ENCODE measurements around the gene DDX19B.

Gene DDX19B

GRCh38 chr16:70364399-70364798, 65.4 kb downstream of the DDX19B start:
- no peak for DNase-seq

- peak; percentile 33 to 68 for DNase-seq
Measured at GRCh38 chr16:70370145-70370544, 71.2 kb downstream of the DDX19B start.

GRCh38 chr16:70370924-70371323, 71.9 kb downstream of the DDX19B start:
- DNase-seq: no peak

- no peak for DNase-seq
Measured at GRCh38 chr16:70372921-70373728, 74.1 kb downstream of the DDX19B start.

GRCh38 chr16:70374213-70374612, 75.2 kb downstream of the DDX19B start:
- no peak for DNase-seq

GRCh38 chr16:70375636-70376611, 76.9 kb downstream of the DDX19B start:
- DNase-seq: no peak

GRCh38 chr16:70377782-70378181, 78.8 kb downstream of the DDX19B start:
- no peak for DNase-seq

GRCh38 chr16:70378869-70379493, 80.0 kb downstream of the DDX19B start:
- no peak for DNase-seq

GRCh38 chr16:70380248-70380918, 81.4 kb downstream of the DDX19B start:
- peak; percentile 31 to 54 for DNase-seq

- DNase-seq: peak; percentile 94 to 97
Measured at GRCh38 chr16:70380919-70381603, 82.1 kb downstream of the DDX19B start.

- no peak for DNase-seq
Measured at GRCh38 chr16:70381604-70382342, 82.8 kb downstream of the DDX19B start.

- DNase-seq: no peak
Measured at GRCh38 chr16:70383421-70383960, 84.5 kb downstream of the DDX19B start.

Data from CD4-positive, alpha-beta T cell treated with Interferon alpha-2 for 1 hour (primary cell).